ENCODE measurements around the gene HSPB2. TPM values are rescaled to one million over a fixed set of nuclear protein-coding genes. Genes with fewer than 3 reads are reported as not detected.
"Not testable (repeated sequence)": the region's sequence is repeated elsewhere in the genome, so short reads cannot be mapped to it uniquely, and the experiment has no call there.

Gene HSPB2
- total and polyA plus RNA-seq, 9 donors, result 0.34 to 11.8 (median 7.6) TPM; not detected in 1

DNA sequence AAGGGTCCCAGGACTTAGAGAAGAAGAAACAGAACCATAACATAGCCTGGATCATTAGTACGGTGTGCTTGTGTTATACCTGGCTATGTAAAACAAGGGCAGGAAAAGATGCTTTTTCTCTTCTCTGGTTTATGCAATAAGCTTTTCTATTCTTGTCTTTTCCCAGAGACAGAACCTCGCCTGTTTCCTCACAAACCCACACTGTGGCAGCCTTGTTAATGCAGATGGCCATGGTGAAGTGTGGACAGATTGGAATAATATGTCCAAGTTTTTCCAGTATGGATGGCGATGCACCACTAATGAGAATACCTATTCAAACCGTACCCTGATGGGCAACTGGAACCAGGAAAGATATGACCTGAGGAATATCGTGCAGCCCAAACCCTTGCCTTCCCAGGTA is 30.3 kb upstream of the HSPB2 start:
- 87 to 89% (median 88%) methylated on average over 5 of the region's 5 CpGs for WGBS, 3 donors
- Histone ChIP-seq H3K4me1 (ENCODE audit: insufficient read depth) (peaks cover 7% of the 10 kb centered on the region), H3K9me3 (no peaks in the 10 kb centered on the region), H3K27ac (no peak overlapping the region), H3K27me3 (no peaks in the 10 kb centered on the region), H3K36me3 (no peaks in the 10 kb centered on the region), H3K4me3 (no peak overlapping the region)
- intact Hi-C loops (cut with DNase I), result loop anchor here in 1 of 4 donors (5.0 kb wide), 1 partner anchor 40 kb away; no protein-coding TSS in a partner anchor
- no peak for DNase-seq
- TF ChIP-seq, protein P1, sequence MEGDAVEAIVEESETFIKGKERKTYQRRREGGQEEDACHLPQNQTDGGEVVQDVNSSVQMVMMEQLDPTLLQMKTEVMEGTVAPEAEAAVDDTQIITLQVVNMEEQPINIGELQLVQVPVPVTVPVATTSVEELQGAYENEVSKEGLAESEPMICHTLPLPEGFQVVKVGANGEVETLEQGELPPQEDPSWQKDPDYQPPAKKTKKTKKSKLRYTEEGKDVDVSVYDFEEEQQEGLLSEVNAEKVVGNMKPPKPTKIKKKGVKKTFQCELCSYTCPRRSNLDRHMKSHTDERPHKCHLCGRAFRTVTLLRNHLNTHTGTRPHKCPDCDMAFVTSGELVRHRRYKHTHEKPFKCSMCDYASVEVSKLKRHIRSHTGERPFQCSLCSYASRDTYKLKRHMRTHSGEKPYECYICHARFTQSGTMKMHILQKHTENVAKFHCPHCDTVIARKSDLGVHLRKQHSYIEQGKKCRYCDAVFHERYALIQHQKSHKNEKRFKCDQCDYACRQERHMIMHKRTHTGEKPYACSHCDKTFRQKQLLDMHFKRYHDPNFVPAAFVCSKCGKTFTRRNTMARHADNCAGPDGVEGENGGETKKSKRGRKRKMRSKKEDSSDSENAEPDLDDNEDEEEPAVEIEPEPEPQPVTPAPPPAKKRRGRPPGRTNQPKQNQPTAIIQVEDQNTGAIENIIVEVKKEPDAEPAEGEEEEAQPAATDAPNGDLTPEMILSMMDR (IDR thresholded peaks at IDR 0.05), result no peak
- no peak for TF ChIP-seq EP300 (IDR thresholded peaks at IDR 0.05)
- no peak for TF ChIP-seq POLR2A (IDR thresholded peaks at IDR 0.05)

DNA sequence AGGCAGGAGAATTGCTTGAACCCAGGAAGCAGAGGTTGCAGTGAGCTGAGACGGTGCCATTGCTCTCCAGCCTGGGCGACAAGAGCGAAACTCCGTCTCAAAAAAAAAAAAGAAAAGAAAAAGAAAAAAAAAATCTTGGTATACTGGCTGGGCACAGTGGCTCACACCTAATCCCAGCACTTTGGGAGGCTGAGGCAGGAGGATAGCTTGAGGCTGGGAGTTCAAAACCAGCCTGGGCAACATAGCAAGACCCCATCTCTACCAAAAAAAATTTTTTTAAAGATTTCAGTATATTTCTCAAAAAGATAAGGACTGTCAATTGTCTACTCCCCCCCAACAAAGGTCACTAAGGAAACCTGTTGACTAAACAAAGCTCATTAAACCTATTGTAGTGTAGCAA is 27.5 kb upstream of the HSPB2 start:
- H3K9me3 ChIP-seq; H3K4me3 ChIP-seq; H3K36me3 ChIP-seq; H3K27me3 ChIP-seq; intact Hi-C loops (cut with DNase I); H3K4me1 ChIP-seq (ENCODE audit: insufficient read depth); DNase-seq; H3K27ac ChIP-seq: not testable (repeated sequence)
- WGBS, 3 donors, result 90 to 95% (median 90%) methylated on average over 4 of the region's 4 CpGs

DNA sequence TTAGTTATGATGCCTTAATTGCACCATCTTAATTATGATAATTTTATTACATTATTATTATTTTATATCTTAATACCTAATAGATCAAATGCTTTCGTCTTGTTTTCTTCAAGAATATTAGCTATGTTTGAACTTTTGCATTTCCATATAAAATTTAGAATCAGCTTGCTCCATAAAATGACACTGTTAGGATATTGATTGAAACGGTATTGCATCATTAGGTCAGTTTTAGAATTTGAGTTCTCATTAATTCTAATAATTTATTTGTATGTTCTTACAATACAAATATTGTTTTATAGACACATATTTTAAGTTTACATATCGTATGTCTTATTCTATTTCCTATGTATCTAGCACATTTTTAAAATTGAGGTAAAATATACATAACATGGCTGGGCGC is 26.5 kb upstream of the HSPB2 start:
- TF ChIP-seq POLR2A (IDR thresholded peaks at IDR 0.05), result no peak
- TF ChIP-seq, protein P1 (IDR thresholded peaks at IDR 0.05), result no peak
- no peak for TF ChIP-seq EP300 (IDR thresholded peaks at IDR 0.05)
- 66 to 78% (median 69%) methylated on average over 4 of the region's 4 CpGs for WGBS, 3 donors
- intact Hi-C loops (cut with DNase I), result no loop called here
- Histone ChIP-seq H3K36me3 (no peaks in the 10 kb centered on the region), H3K4me1 (ENCODE audit: insufficient read depth) (no peaks in the 10 kb centered on the region), H3K27ac (no peak overlapping the region), H3K9me3 (no peaks in the 10 kb centered on the region), H3K4me3 (no peak overlapping the region), H3K27me3 (no peaks in the 10 kb centered on the region)
- no peak for DNase-seq

DNA sequence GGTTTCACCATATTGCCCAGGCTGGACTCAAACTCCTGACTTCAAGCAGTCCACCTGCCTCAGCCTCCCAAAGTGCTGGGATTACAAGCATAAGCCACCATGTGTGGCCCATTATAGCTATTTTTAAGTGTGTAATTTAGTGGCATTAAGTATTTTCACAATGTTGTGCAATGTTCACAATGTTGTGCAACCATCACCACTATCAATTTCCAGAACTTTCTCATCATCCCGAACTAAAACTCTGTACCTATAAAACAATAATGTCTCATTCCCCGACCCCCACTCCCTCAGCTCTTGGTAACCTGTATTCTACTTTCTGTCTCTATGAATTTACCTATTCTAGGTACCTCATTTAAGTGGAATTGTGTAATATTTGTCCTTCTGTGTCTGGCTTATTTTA is 25.7 kb upstream of the HSPB2 start:
- Histone ChIP-seq H3K36me3 (no peaks in the 10 kb centered on the region), H3K4me3 (no peak overlapping the region), H3K27ac (no peak overlapping the region), H3K9me3 (no peaks in the 10 kb centered on the region), H3K27me3 (no peaks in the 10 kb centered on the region), H3K4me1 (ENCODE audit: insufficient read depth) (no peaks in the 10 kb centered on the region)
- TF ChIP-seq POLR2A (IDR thresholded peaks at IDR 0.05) (no peak), EP300 (IDR thresholded peaks at IDR 0.05) (no peak)
- TF ChIP-seq, protein P1 (IDR thresholded peaks at IDR 0.05), result no peak
- intact Hi-C loops (cut with DNase I), result no loop called here
- 78 to 86% (median 83%) methylated on average over 2 of the region's 2 CpGs for WGBS, 3 donors
- no peak for DNase-seq

DNA sequence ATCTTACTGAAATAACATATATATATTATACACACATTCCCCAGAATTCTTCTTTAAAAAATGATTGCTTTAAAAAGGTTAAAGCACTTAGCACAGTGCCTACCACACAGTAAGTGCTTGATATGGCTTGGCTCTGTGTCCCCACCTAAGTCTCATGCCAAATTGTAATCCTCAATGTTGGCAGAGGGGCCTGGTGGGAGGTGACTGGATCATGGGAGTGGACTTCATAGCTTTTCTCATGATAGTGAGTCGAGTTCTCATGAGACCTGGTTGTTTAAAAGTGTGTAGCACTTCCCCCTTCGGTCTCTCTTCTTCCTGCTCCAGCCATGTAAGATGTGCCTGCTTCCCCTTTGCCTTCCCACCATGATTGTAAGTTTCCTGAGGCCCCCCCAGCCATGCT is 7.1 kb upstream of the HSPB2 start:
- WGBS, 3 donors, result 60 to 75% (median 66%) methylated on average over 2 of the region's 2 CpGs
- no peak for DNase-seq
- no peaks in the 10 kb centered on the region for H3K9me3 ChIP-seq
- TF ChIP-seq POLR2A (IDR thresholded peaks at IDR 0.05) (no peak), EP300 (IDR thresholded peaks at IDR 0.05) (no peak)
- TF ChIP-seq, protein P1 (IDR thresholded peaks at IDR 0.05), result no peak
- no peaks in the 10 kb centered on the region for H3K36me3 ChIP-seq
- intact Hi-C loops (cut with DNase I), result no loop called here
- H3K27me3 ChIP-seq, result no peaks in the 10 kb centered on the region
- H3K4me3 ChIP-seq, result no peak overlapping the region
- no peak overlapping the region for H3K27ac ChIP-seq
- no peaks in the 10 kb centered on the region for H3K4me1 ChIP-seq (ENCODE audit: insufficient read depth)

All from ovary (tissue), 9 donors.